BLaER1 (cell line): ENCODE data around the gene PPBP.

ENCODE experiments used
- H3K27ac ChIP-seq: shearing (Covaris generic); formaldehyde crosslinking; 2 replicates; pipeline ENCODE4 v1.8.1; 2022
- H3K27me3 ChIP-seq: shearing (Covaris generic); formaldehyde crosslinking; 2 replicates; pipeline ENCODE4 v1.8.1; 2022
- H3K36me3 ChIP-seq: shearing (Covaris generic); formaldehyde crosslinking; 2 replicates; pipeline ENCODE4 v1.8.1; 2022
- H3K4me1 ChIP-seq: shearing (Covaris generic); formaldehyde crosslinking; 2 replicates; pipeline ENCODE4 v1.8.1; 2022
- H3K4me2 ChIP-seq: shearing (Covaris generic); formaldehyde crosslinking; 2 replicates; pipeline ENCODE4 v1.8.1; 2022
- H3K4me3 ChIP-seq: shearing (Covaris generic); formaldehyde crosslinking; 2 replicates; pipeline ENCODE4 v1.8.1; 2022
- H3K9ac ChIP-seq: shearing (Covaris generic); formaldehyde crosslinking; 2 replicates; pipeline ENCODE4 v1.8.1; 2022
- H3K9me3 ChIP-seq: shearing (Covaris generic); formaldehyde crosslinking; 2 replicates; pipeline ENCODE4 v1.8.1; 2022
- H4K20me1 ChIP-seq: shearing (Covaris generic); formaldehyde crosslinking; 2 replicates; pipeline ENCODE4 v1.8.1; 2022
- Cebpa-rat ChIP-seq: shearing (Covaris generic); IDR thresholded peaks from 2 replicates; pipeline ENCODE4 v1.8.1; 2022

PPBP gene

DNA sequence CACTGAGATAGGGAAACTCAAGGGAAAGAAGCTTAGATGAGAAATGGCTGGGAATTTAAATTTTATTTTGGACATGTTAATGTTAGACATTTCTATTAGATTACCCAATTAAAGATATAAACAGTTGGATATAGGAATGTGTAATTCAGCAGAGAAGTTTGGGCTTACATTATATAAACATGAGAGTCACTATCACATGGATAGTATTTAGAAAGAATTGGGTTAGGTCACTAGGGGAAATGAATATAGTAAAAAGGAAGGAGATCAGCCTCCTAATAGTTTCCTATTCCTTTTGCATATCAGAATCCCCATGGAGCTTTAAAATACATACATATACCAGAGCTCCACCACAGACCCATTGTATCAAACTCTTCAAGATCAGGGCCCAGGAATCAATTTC is 30.1 kb upstream of the PPBP start:
- no peaks in the 10 kb centered on the region for H3K9me3 ChIP-seq
- no peak overlapping the region for H3K4me3 ChIP-seq
- no peaks in the 10 kb centered on the region for H4K20me1 ChIP-seq
- no peaks in the 10 kb centered on the region for H3K4me1 ChIP-seq
- no peak overlapping the region for H3K27ac ChIP-seq
- no peaks in the 10 kb centered on the region for H3K27me3 ChIP-seq
- no peak for TF ChIP-seq Cebpa-rat
- H3K36me3 ChIP-seq, result no peaks in the 10 kb centered on the region
- H3K4me2 ChIP-seq, result no peak overlapping the region
- H3K9ac ChIP-seq, result no peak overlapping the region

DNA sequence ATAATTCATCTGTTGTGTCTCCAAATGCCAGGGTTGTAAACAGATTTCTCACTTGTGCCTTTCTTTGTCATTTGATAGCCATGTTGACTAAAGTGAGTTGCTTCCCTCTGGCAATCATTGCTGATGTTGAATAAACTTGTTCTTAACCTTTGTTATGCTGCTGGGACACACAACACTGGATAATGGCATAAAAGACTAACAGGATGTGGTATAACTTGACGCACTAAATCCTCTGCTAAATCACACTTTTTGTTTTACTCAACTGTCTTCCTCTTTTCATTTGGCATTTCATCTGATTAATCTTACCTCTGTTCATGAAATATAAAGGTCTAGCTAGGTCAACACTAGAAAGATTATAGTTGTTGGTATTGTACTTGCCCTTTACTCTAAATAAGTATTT is 28.1 kb upstream of the PPBP start:
- Histone ChIP-seq H4K20me1 (no peaks in the 10 kb centered on the region), H3K4me1 (no peaks in the 10 kb centered on the region), H3K9me3 (no peaks in the 10 kb centered on the region), H3K27ac (no peak overlapping the region), H3K4me2 (no peak overlapping the region), H3K36me3 (no peaks in the 10 kb centered on the region), H3K9ac (no peak overlapping the region), H3K27me3 (no peaks in the 10 kb centered on the region), H3K4me3 (no peak overlapping the region)
- TF ChIP-seq Cebpa-rat, result no peak

DNA sequence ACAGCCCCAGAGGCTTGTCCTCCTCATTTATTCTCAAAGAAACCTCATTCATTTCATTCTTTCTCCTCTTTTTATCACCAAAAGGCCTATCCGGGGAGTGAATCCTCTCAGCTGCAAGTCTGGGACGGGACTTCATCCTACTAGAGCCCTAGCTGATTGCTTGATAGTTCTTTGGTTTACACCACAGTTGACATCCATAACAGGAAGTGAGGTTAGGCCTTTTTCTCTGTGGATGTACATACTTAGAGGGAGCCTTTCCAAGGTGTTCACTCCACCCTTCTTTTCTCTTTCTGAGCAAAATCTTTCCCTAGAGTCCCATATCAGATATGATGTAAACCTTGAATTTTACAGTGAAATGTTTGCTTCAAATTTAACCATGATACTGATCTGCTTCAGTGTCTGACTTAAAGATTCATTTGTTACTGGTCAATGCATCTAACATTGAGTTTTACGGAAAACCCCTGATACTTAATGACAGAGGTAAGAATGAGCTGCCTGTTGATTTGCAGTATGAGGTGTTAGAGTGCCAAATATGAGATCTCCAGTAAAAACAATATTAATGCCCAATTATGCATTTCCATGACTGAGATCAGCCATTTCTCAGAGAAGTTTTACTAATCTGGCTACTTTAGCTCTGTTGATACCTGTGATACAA is 27.3 kb upstream of the PPBP start:
- Histone ChIP-seq H4K20me1 (no peaks in the 10 kb centered on the region), H3K27ac (no peak overlapping the region), H3K4me3 (no peak overlapping the region), H3K4me1 (no peaks in the 10 kb centered on the region), H3K27me3 (no peaks in the 10 kb centered on the region), H3K4me2 (no peak overlapping the region), H3K9me3 (no peaks in the 10 kb centered on the region), H3K36me3 (no peaks in the 10 kb centered on the region), H3K9ac (no peak overlapping the region)
- TF ChIP-seq Cebpa-rat, result no peak

DNA sequence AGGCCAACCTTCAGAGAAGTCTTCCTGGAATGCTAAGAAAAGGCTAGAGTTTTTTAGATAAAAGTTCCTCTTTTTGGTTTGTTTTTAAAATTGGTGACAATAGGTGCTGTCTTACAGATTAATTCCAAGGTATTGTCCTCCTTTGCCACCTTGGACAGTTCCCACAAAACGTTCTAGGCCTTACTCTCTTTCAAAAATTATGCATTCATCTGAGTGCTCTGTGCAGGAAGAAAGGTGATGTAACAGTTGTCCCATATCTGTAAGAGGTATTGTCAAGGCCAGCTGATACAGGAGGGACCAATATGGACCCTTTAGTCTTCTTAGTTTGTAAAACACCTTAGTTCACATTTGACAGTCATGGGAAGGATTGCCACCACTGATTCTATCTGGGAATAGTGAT is 26.3 kb upstream of the PPBP start:
- no peaks in the 10 kb centered on the region for H3K27me3 ChIP-seq
- no peak overlapping the region for H3K4me3 ChIP-seq
- H3K36me3 ChIP-seq, result no peaks in the 10 kb centered on the region
- no peaks in the 10 kb centered on the region for H4K20me1 ChIP-seq
- no peak overlapping the region for H3K27ac ChIP-seq
- no peak for TF ChIP-seq Cebpa-rat
- H3K9me3 ChIP-seq, result no peaks in the 10 kb centered on the region
- no peaks in the 10 kb centered on the region for H3K4me1 ChIP-seq
- H3K9ac ChIP-seq, result no peak overlapping the region
- H3K4me2 ChIP-seq, result no peak overlapping the region

DNA sequence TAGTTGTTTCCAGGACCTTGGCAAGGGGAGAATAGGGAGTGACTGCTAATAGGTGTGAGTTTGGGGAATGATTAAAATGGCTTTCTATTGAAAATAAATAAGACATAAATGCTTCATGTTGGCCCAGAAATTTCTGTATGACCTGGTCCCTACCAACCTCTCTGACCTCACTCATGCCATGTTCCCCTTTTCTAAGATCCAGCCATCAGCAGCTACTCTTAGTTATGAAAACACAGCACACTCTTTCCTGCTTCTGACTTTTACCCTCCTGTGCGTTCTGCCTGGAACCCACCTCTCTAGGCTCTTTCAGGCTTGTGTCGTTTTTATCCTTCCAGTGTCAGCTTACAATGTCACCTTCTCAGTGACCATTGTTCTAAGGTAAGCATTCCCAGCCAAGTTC is 25.3 kb upstream of the PPBP start:
- Histone ChIP-seq H3K4me3 (no peak overlapping the region), H3K4me2 (no peak overlapping the region), H3K27ac (no peak overlapping the region), H4K20me1 (no peaks in the 10 kb centered on the region), H3K36me3 (no peaks in the 10 kb centered on the region), H3K9ac (no peak overlapping the region), H3K9me3 (no peaks in the 10 kb centered on the region), H3K27me3 (no peaks in the 10 kb centered on the region), H3K4me1 (no peaks in the 10 kb centered on the region)
- TF ChIP-seq Cebpa-rat, result no peak

DNA sequence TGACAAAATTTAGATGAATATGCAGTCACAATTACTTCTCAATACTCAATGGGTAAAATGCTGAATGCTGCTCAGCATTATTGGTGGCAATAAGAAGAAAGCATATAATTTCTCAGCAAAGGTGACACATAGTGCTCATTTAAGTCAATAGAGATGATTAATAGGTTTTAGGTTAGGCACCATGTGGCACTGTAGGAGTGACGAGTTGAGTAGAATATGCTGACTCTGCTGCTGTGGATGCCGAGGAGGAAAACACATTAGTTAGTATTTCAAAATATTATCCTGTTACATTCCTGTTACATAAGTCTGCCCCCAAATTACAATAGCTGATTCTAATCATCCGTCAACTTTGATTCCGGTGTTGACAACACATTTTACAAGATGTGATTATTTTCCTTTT is 24.1 kb upstream of the PPBP start:
- TF ChIP-seq Cebpa-rat, result no peak
- no peaks in the 10 kb centered on the region for H3K9me3 ChIP-seq
- no peaks in the 10 kb centered on the region for H3K36me3 ChIP-seq
- no peak overlapping the region for H3K4me2 ChIP-seq
- H3K9ac ChIP-seq, result no peak overlapping the region
- no peak overlapping the region for H3K27ac ChIP-seq
- no peaks in the 10 kb centered on the region for H3K27me3 ChIP-seq
- H4K20me1 ChIP-seq, result no peaks in the 10 kb centered on the region
- no peak overlapping the region for H3K4me3 ChIP-seq
- no peaks in the 10 kb centered on the region for H3K4me1 ChIP-seq

DNA sequence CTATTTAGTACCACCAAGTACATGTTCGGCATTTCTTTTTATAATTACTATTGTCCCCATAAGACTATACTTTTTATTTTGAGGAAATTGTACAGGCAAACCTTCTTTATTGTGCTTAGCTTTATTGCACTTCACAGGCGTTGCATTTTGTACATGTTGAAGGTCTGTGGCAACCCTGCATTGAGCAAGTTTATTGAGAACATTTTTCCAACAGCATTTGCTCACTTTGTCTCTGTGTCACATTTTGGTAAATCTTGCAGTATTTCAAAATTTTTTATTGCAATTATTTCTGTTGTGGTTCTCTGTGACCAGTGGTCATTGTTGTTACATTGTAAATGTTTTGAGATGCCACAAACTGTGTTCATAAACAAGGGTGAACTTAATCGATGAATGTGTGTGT is 21.3 kb upstream of the PPBP start:
- Histone ChIP-seq H3K27me3 (no peaks in the 10 kb centered on the region), H3K4me1 (no peaks in the 10 kb centered on the region), H3K4me2 (no peak overlapping the region), H3K9me3 (no peaks in the 10 kb centered on the region), H4K20me1 (no peaks in the 10 kb centered on the region), H3K4me3 (no peak overlapping the region), H3K9ac (no peak overlapping the region), H3K36me3 (no peaks in the 10 kb centered on the region), H3K27ac (no peak overlapping the region)
- TF ChIP-seq Cebpa-rat, result no peak

DNA sequence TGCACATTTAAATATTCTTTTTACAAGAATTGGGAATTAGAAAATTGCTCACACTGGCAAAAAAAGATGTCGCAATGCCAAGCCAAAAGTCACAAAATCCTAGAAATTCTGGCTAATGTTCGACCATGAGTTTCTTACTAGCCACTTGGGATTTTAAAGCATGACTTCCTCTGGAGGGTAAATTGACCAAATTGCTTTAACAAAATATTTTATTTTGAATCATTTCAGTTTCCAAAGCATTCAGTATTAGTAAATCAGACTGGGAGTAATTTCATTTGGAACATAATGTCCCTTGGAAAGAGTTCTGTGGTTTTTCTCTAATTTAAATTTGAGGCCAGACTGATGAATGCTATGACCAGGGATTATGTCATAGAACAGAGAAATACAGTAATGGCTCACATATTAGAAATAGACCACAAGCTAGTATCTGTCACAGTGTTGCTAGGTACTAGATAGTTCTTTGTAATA is 18.1 kb upstream of the PPBP start:
- Histone ChIP-seq H3K4me3 (no peak overlapping the region), H3K4me1 (no peaks in the 10 kb centered on the region), H3K9me3 (no peaks in the 10 kb centered on the region), H3K4me2 (no peak overlapping the region), H3K9ac (no peak overlapping the region), H4K20me1 (no peaks in the 10 kb centered on the region), H3K36me3 (no peaks in the 10 kb centered on the region), H3K27me3 (no peaks in the 10 kb centered on the region), H3K27ac (no peak overlapping the region)
- no peak for TF ChIP-seq Cebpa-rat

DNA sequence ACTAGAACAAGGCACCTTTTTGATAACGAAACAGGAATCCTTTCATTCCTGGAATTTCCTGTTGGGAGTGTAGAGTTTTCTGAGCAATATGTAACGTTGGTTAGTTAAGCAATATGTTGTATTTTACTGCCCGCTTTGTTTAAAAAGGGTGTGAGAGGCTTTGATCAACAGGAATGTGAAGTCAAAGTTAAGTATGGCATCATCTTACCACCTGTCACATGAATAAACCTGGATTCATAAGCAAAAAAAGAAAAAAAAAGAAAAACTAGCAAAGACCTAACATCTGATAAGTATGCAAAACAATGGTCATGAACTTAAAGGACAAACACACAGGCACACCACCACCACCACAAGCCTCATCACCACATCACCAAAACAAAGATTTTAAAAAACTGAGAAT is 17.5 kb upstream of the PPBP start:
- H3K4me2 ChIP-seq, result no peak overlapping the region

DNA sequence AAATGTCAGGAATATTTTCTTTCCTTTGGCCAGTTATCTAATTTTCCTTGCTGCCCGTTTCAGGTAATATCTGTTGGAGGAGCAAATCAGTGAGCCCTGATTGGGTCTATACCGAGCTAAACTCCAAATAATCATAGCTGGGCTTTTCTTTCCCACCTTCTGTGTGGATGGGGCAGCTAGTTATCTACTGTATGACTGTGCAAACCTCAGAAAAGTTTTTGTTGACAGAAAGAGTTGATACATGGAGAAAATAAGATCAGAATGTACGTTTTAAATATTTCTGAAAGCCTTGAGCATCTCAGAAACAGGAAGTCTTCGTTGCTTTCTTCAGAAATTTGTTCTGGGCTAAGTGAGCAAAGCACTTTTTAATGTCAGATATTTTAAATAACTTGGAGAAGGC is 16.7 kb upstream of the PPBP start:
- Histone ChIP-seq H3K9me3 (no peaks in the 10 kb centered on the region), H3K27ac (no peak overlapping the region), H3K4me2 (no peak overlapping the region), H3K4me1 (no peaks in the 10 kb centered on the region), H3K36me3 (no peaks in the 10 kb centered on the region), H4K20me1 (no peaks in the 10 kb centered on the region), H3K9ac (no peak overlapping the region), H3K27me3 (no peaks in the 10 kb centered on the region), H3K4me3 (no peak overlapping the region)
- TF ChIP-seq Cebpa-rat, result no peak

More for the DNA sequence above, 17.5 kb upstream of the PPBP start:
- H4K20me1 ChIP-seq, result no peaks in the 10 kb centered on the region
- no peaks in the 10 kb centered on the region for H3K27me3 ChIP-seq
- no peak overlapping the region for H3K27ac ChIP-seq
- TF ChIP-seq Cebpa-rat, result no peak
- H3K9ac ChIP-seq, result no peak overlapping the region
- H3K9me3 ChIP-seq, result no peaks in the 10 kb centered on the region
- no peak overlapping the region for H3K4me3 ChIP-seq
- H3K4me1 ChIP-seq, result no peaks in the 10 kb centered on the region
- H3K36me3 ChIP-seq, result no peaks in the 10 kb centered on the region

DNA sequence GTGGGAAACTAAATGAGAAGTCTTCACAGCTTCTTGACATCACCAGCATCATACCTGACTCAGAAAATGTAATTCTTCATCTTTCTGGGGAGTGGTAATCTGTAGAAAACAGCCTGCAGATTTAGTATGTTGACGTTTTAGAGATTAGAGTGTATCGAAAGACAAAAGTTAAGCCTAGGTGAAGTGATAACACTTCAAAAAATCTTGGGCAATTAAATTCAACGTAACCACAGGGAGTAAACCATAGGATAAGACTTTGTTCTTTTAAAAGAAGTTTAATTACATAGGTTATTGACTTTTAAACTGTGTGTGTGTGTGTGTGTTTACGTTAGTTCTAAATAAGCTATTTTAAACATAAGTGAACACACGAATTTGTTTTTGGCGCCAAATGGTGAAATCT is 12.3 kb upstream of the PPBP start:
- H3K4me2 ChIP-seq, result no peak overlapping the region
- H3K4me3 ChIP-seq, result no peak overlapping the region
- H3K9ac ChIP-seq, result no peak overlapping the region
- H3K36me3 ChIP-seq, result no peaks in the 10 kb centered on the region
- no peaks in the 10 kb centered on the region for H4K20me1 ChIP-seq
- H3K27me3 ChIP-seq, result no peaks in the 10 kb centered on the region
- no peak overlapping the region for H3K27ac ChIP-seq
- no peaks in the 10 kb centered on the region for H3K4me1 ChIP-seq
- H3K9me3 ChIP-seq, result no peaks in the 10 kb centered on the region
- TF ChIP-seq Cebpa-rat, result no peak
